Ectodermal cell (in vitro differentiated cells): ENCODE results near the gene SV2C.
A peak's percentile ranks its signal among the peaks of the same experiment; 100 is the strongest.
"Not testable (repeated sequence)": the region's sequence is repeated elsewhere in the genome, so short reads cannot be mapped to it uniquely, and the experiment has no call there.

Source experiments
- H3K27ac ChIP-seq: 2 replicates; pipeline ENCODE4 v1.7.0; 2013; ENCODE audit warnings: mild to moderate bottlenecking, low read depth, low read length; ENCODE audit not compliant: insufficient read depth, poor library complexity, severe bottlenecking
- H3K27me3 ChIP-seq: 2 replicates; pipeline ENCODE4 v1.7.0; 2013; ENCODE audit warnings: mild to moderate bottlenecking, low read length; ENCODE audit not compliant: insufficient read depth, control insufficient read depth, poor library complexity, severe bottlenecking
- H3K36me3 ChIP-seq: one replicate; pipeline ENCODE4 v1.7.0; 2013; ENCODE audit warnings: low read length; ENCODE audit not compliant: control insufficient read depth, insufficient read depth
- H3K4me1 ChIP-seq: one replicate; pipeline ENCODE4 v1.7.0; 2013; ENCODE audit warnings: low read length; ENCODE audit not compliant: control insufficient read depth, insufficient read depth
- H3K4me3 ChIP-seq: 2 replicates; pipeline ENCODE4 v1.7.0; 2013; ENCODE audit warnings: low read depth, low read length, control low read depth; ENCODE audit not compliant: insufficient read depth
- H3K9me3 ChIP-seq: 2 replicates; pipeline ENCODE4 v1.7.0; 2013; ENCODE audit warnings: mild to moderate bottlenecking, low read length, moderate library complexity; ENCODE audit not compliant: control insufficient read depth
- WGBS, 2 experiments: methylation state at CpG; one replicate each; pipeline ENCODE4 v1.1.7; 2013; ENCODE audit warnings: missing lambda C conversion rate in 2 of 2; 5-methylcytosine and 5-hydroxymethylcytosine counted together

SV2C gene

DNA sequence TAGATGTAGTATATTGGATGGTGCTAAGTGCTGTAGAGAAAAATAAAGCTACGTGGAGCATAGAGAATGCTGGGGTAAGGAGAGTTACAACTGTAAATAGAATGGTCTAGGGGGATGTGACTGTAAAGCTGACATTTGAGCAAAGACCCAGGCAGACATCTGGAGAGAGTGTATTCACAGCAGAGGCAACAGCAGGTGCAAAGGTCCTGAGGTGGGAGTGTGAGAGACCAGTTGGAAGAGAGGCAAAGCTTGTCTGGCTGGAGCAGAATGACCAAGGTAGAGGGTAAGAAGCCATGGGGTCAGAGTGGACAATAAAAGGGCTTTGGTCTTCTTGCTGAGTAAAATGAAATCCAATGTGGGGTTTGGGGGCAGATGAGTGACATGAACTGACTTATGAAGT, 227.0 kb downstream of the SV2C start:
- Histone ChIP-seq H3K9me3 (no peaks in the 10 kb centered on the region), H3K27ac (no peak overlapping the region), H3K4me1 (no peaks in the 10 kb centered on the region), H3K4me3 (no peak overlapping the region), H3K36me3 (no peaks in the 10 kb centered on the region), H3K27me3 (no peaks in the 10 kb centered on the region)
- 93 to 94% methylated on average over 1 of the region's 1 CpG for WGBS, 2 experiments

DNA sequence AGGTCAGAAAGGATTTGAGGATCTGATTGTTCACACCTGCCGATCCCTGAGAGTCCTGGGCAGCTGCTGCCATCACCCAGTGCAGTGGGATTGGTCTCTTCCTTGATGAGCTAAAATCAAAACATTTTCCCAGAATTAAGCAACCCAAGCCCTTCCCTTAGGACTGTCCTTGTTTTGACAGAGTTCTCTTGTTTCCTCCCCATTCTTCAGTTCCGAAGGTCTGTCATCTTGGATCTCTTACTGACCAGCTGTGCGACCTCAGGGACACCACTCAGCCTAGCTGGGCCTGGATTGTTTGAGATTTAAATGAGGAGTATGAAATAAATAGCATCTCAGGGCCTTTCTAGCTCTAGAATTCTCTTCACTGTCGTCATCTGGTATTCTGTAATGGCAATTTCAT, 229.6 kb downstream of the SV2C start:
- Histone ChIP-seq H3K27ac (no peak overlapping the region), H3K9me3 (no peaks in the 10 kb centered on the region), H3K27me3 (no peaks in the 10 kb centered on the region), H3K4me3 (no peak overlapping the region), H3K36me3 (no peaks in the 10 kb centered on the region), H3K4me1 (no peaks in the 10 kb centered on the region)
- 89% methylated on average over 4 of the region's 4 CpGs for WGBS, 2 experiments

DNA sequence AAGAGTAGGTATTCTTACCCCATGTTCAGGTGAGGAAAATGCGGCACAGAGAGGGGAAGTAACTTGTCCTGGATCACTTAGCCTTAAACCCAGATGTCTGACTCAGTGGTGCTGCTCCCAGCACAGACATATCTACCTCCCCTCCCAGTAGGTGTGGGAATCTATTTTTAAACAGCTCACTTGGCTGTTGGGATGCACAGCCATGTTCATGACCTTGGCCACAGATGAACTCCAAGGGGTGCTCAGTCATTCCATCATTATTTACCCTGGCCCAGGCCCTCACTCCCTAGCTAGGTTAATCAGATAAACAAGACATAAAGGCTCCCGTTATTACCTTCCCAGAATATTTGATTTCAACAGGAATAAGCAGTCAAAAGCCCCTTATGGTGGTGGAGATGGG, 231.5 kb downstream of the SV2C start:
- WGBS, 2 experiments, result 80 to 100% methylated on average over 1 to 2 of the region's 2 CpGs
- Histone ChIP-seq H3K4me3 (no peak overlapping the region), H3K9me3 (no peaks in the 10 kb centered on the region), H3K27ac (no peak overlapping the region), H3K27me3 (no peaks in the 10 kb centered on the region), H3K4me1 (no peaks in the 10 kb centered on the region), H3K36me3 (no peaks in the 10 kb centered on the region)

DNA sequence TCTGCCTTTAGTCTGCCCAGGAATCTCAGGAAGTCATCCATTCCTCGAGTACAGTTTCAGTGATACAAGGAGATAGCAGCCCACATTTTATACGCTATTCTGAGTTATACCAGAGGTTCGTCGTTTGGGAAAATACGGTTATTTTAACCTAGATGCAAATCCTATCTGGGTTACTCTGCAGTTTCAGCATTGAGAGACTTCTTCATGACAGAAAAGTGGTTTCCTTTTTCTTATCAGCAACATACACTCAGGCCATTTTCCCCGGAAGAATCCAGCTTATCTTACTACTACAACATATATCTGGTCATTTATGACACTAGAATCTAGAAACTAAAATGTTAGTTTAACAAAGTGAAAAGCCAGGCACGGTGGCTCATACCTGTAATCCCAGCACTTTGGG, 236.5 kb downstream of the SV2C start:
- no peaks in the 10 kb centered on the region for H3K9me3 ChIP-seq
- no peak overlapping the region for H3K4me3 ChIP-seq
- H3K27ac ChIP-seq, result no peak overlapping the region
- no peaks in the 10 kb centered on the region for H3K36me3 ChIP-seq
- H3K27me3 ChIP-seq, result no peaks in the 10 kb centered on the region
- 93 to 95% methylated on average over 7 of the region's 7 CpGs for WGBS, 2 experiments
- H3K4me1 ChIP-seq, result no peaks in the 10 kb centered on the region

DNA sequence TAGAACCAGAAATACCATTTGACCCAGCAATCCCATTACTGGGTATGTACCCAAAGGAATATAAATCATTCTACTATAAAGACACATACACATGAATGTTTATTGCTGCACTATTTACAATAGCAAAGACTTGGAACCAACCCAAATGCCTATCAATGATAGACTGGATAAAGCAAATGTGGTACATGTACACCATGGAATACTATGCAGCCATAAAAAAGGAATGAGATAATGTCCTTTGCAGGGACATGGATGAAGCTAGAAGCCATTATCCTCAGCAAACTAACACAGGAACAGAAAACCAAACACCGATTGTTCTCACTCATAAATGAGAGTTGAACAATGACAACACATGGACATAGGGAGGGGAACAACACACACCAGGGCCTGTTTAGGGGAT, 240.3 kb downstream of the SV2C start:
- H3K27me3 ChIP-seq, H3K36me3 ChIP-seq, H3K4me3 ChIP-seq, H3K27ac ChIP-seq, H3K9me3 ChIP-seq: not testable (repeated sequence)
- H3K4me1 ChIP-seq, result peaks cover 35% of the 10 kb centered on the region
- no CpG with 5 or more reads among the region's 1 CpG for WGBS, 2 experiments

DNA sequence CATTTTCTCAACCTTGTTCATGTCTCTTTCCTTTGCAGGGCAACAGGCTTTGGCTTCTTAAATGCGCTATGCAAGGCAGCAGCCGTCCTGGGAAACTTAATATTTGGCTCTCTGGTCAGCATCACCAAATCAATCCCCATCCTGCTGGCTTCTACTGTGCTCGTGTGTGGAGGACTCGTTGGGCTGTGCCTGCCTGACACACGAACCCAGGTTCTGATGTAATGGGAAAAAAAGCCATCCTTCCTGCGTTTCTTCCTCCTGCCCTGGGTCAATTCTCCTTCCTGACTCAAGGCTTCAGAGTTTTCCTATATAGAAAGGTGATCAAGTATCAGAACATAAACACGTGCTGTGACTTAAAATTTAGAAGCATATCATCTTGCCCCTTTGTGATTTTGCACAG, 242.1 kb downstream of the SV2C start:
- Histone ChIP-seq H3K9me3 (no peaks in the 10 kb centered on the region), H3K36me3 (no peaks in the 10 kb centered on the region), H3K4me3 (no peak overlapping the region), H3K4me1 (peaks cover 42% of the 10 kb centered on the region), H3K27ac (no peak overlapping the region), H3K27me3 (no peaks in the 10 kb centered on the region)
- 26 to 30% methylated on average over 7 of the region's 7 CpGs for WGBS, 2 experiments

DNA sequence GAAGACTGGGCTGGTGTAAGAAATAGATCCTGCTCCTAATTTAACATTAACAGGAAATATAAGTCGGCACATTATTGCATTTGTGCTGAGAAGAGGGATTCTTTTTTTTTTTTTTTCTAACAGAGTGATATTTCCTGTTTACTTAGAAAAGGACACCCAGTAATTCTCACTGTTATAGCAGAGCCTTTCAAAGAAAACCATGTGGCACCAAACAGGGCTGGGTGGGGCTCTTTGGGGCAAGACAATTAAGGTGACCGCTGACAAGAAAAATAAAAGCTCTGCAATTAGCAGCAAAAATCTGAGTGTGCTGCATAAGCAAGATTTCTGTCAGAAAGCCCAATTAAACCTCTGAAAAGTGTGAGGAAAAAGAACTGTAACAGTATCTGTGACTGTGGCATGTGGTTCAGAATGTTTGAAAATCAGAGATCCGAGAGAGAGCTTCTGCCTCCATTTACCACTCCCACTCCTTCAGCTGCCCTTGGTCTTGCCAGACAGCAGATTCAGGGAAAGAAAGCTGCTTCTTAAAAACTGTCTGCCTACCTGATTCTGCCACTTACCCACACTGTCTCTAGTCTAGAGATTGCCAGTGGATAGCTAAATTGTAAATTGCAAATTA, 242.8 kb downstream of the SV2C start:
- WGBS, 2 experiments, result 20 to 24% methylated on average over 2 to 3 of the region's 3 CpGs
- peak overlapping the region; percentile 10 for H3K4me3 ChIP-seq
- H3K4me1 ChIP-seq, result peaks cover 44% of the 10 kb centered on the region
- H3K27ac ChIP-seq, result peak overlapping the region; percentile 81
- H3K36me3 ChIP-seq, result no peaks in the 10 kb centered on the region
- H3K27me3 ChIP-seq, result no peaks in the 10 kb centered on the region
- no peaks in the 10 kb centered on the region for H3K9me3 ChIP-seq

DNA sequence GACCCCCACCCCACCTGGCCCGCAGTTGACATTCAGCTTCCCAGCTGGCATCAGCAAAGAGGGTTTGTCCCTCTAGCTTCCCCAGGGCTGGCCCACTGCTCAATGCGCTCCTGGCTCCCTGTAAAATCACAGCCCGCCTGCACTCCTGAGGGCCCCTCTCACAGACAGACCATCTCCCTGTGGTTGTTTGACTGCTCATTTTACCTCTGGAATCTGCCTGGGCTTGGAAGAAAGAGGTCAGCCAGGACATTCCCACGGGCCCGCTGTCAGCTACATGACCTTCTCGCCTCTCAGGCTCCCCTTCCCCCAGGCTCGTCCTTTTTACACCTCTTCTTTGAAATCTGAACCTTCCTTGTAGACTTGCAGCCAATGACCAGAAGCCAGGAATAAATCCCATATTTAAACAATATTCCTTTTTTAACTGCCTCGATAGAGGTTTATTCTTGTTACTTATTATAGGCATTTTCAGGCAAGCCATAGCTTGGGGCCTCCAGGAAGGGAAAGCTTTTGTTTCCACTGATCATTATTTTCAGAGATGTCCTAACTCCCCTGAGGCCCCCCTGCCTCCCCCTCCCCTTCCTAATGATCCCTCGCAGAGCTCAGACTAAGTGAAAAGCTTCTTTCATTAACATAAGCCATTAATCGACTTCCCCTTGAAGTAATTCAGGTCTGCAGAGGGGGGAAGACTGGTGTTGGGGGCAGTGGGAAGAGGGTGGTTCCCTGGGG, 243.6 kb downstream of the SV2C start:
- Histone ChIP-seq H3K36me3 (no peaks in the 10 kb centered on the region), H3K27ac (peak overlapping the region; percentile 81), H3K4me1 (peaks cover 51% of the 10 kb centered on the region), H3K4me3 (peak overlapping the region; percentile 10), H3K9me3 (no peaks in the 10 kb centered on the region), H3K27me3 (no peaks in the 10 kb centered on the region)
- WGBS, 2 experiments, result 1 to 4% methylated on average over 10 of the region's 10 CpGs

DNA sequence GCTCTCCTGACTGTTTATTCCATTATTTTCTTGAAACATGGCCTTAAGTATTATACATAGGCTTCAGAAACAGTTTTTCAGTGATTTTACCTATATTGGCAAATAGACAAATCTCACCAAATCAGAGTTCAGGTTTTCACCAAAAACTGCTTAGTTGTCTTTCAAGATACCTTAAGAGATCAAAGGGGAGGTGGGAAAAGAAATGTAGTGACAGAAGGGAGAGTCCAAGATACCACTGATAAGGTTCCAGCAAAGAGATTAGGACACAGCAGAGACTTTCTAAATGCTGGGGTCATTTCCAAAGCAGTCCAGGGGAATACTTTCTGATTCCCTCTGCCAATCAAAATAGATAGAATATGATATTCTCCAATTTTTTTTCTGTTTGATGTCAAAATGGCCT, 246.2 kb downstream of the SV2C start:
- Histone ChIP-seq H3K4me1 (peaks cover 60% of the 10 kb centered on the region), H3K4me3 (no peak overlapping the region), H3K9me3 (no peaks in the 10 kb centered on the region), H3K27me3 (no peaks in the 10 kb centered on the region), H3K36me3 (no peaks in the 10 kb centered on the region), H3K27ac (no peak overlapping the region)

DNA sequence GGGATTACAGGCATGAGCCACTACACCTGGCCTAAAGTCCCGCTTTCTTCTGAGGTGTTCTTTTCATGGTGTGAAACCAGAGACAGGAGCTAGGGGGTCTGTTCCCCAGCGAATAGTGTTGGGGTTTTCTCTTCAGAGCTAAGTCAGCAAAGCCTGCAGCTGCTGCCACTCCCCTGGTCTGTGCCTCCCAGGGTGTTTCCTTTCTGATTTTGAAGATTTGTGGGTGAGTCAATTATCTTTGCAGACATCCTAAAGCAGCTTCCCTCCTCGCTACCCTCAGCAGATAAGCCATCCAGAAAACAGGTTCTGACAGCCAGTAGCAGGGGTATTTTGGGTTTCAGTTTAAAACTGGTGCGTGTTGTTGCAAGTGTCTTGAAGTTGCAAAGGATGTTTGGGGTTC, 247.9 kb downstream of the SV2C start:
- H3K9me3 ChIP-seq, result no peaks in the 10 kb centered on the region
- H3K4me1 ChIP-seq, result peaks cover 46% of the 10 kb centered on the region
- 50% methylated on average over 3 to 4 of the region's 4 CpGs for WGBS, 2 experiments
- H3K4me3 ChIP-seq, result no peak overlapping the region
- H3K27me3 ChIP-seq, result no peaks in the 10 kb centered on the region
- no peaks in the 10 kb centered on the region for H3K36me3 ChIP-seq
- H3K27ac ChIP-seq, result no peak overlapping the region
